SK-N-SH treated with all-trans-retinoic acid at 6 μM for 48 hours (cell line): ENCODE measurements around the gene STRBP.

Experiments
- ATAC-seq: fragments of 200-7000 bp; cut with Tn5 transposase; 3 replicates; pipeline ENCODE4 v1.9.1; 2020; ENCODE audit warnings: mild to moderate bottlenecking, moderate library complexity
- ARNTL ChIP-seq: fragments of 450-650 bp; formaldehyde crosslinking; IDR thresholded peaks from 2 replicates; pipeline ENCODE4 v1.5.0; 2020; ENCODE audit warnings: low read depth, mild to moderate bottlenecking, moderate library complexity, borderline replicate concordance
- BACH2 ChIP-seq: fragments of 250-450 bp; sonication (Bioruptor Pico); IDR thresholded peaks from 2 replicates; pipeline ENCODE4 v1.9.0; 2021; ENCODE audit warnings: mild to moderate bottlenecking, borderline replicate concordance
- CSDC2 ChIP-seq: fragments of 250-450 bp; sonication (Bioruptor Pico); IDR thresholded peaks from 2 replicates; pipeline ENCODE4 v1.5.0; 2020; ENCODE audit warnings: mild to moderate bottlenecking, moderate library complexity
- CSRNP3 ChIP-seq: fragments of 250-450 bp; sonication (Bioruptor Pico); IDR thresholded peaks from 2 replicates; pipeline ENCODE4 v1.5.1; 2021; ENCODE audit warnings: mild to moderate bottlenecking, moderate library complexity
- GLIS3 ChIP-seq: fragments of 250-450 bp; sonication (Bioruptor Pico); IDR thresholded peaks from 2 replicates; pipeline ENCODE4 v1.5.0; 2020; ENCODE audit warnings: mild to moderate bottlenecking, moderate library complexity
- ISL1 ChIP-seq: fragments of 250-450 bp; sonication (Bioruptor Pico); IDR thresholded peaks from 2 replicates; pipeline ENCODE4 v2.1.2; 2022; ENCODE audit warnings: mild to moderate bottlenecking, moderate library complexity
- OSR1 ChIP-seq: fragments of 250-450 bp; sonication (Bioruptor Pico); IDR thresholded peaks from 2 replicates; pipeline ENCODE4 v1.8.0; 2022; ENCODE audit warnings: moderate library complexity, mild to moderate bottlenecking, inconsistent platforms
- PATZ1 ChIP-seq: fragments of 250-450 bp; sonication (Bioruptor Pico); IDR thresholded peaks from 2 replicates; pipeline ENCODE4 v1.8.0; 2020; ENCODE audit warnings: mild to moderate bottlenecking, moderate library complexity, borderline replicate concordance
- PPARA ChIP-seq: fragments of 250-450 bp; sonication (Bioruptor Pico); IDR thresholded peaks from 2 replicates; pipeline ENCODE4 v1.5.0; 2020; ENCODE audit warnings: mild to moderate bottlenecking, borderline replicate concordance
- SNAI2 ChIP-seq: fragments of 250-450 bp; sonication (Bioruptor Pico); IDR thresholded peaks from 2 replicates; pipeline ENCODE4 v1.5.0; 2020; ENCODE audit warnings: mild to moderate bottlenecking, moderate library complexity
- TCF4 ChIP-seq: fragments of 250-450 bp; sonication (Bioruptor Pico); IDR thresholded peaks from 2 replicates; pipeline ENCODE4 v1.8.0; 2021; ENCODE audit warnings: mild to moderate bottlenecking, moderate library complexity, borderline replicate concordance
- TOX ChIP-seq: fragments of 250-450 bp; sonication (Bioruptor Pico); IDR thresholded peaks from 2 replicates; pipeline ENCODE4 v1.8.0; 2021; ENCODE audit warnings: mild to moderate bottlenecking, moderate library complexity, borderline replicate concordance
- ZC3H10 ChIP-seq: fragments of 250-450 bp; sonication (Bioruptor Pico); IDR thresholded peaks from 2 replicates; pipeline ENCODE4 v1.5.1; 2021; ENCODE audit warnings: mild to moderate bottlenecking, moderate library complexity
- ZFP3 ChIP-seq: fragments of 250-450 bp; sonication (Bioruptor Pico); IDR thresholded peaks from 2 replicates; pipeline ENCODE4 v1.5.0; 2020; ENCODE audit warnings: mild to moderate bottlenecking, moderate library complexity
- ZFP30 ChIP-seq: fragments of 450-650 bp; formaldehyde crosslinking; IDR thresholded peaks from 2 replicates; pipeline ENCODE4 v1.5.0; 2022; ENCODE audit warnings: mild to moderate bottlenecking, moderate library complexity
- ZNF565 ChIP-seq: fragments of 450-650 bp; formaldehyde crosslinking; conservative IDR thresholded peaks from 2 replicates; pipeline ENCODE4 v1.5.0; 2020; ENCODE audit warnings: low read depth, mild to moderate bottlenecking, moderate library complexity
- ZNF70 ChIP-seq: fragments of 450-650 bp; formaldehyde crosslinking; IDR thresholded peaks from 2 replicates; pipeline ENCODE4 v1.5.0; 2020; ENCODE audit warnings: mild to moderate bottlenecking, moderate library complexity
- ZNF8 ChIP-seq: fragments of 450-650 bp; formaldehyde crosslinking; IDR thresholded peaks from 2 replicates; pipeline ENCODE4 v1.5.0; 2020; ENCODE audit warnings: mild to moderate bottlenecking, moderate library complexity
- TF ChIP-seq, protein P1 (sequence below): fragments of 250-450 bp; sonication (Bioruptor Pico); IDR thresholded peaks from 2 replicates; pipeline ENCODE4 v1.5.0; 2020; ENCODE audit warnings: mild to moderate bottlenecking, moderate library complexity
- TF ChIP-seq, protein P2 (sequence below): fragments of 250-450 bp; sonication (Bioruptor Pico); IDR thresholded peaks from 2 replicates; pipeline ENCODE4 v1.5.1; 2020; ENCODE audit warnings: low read depth, mild to moderate bottlenecking, moderate library complexity

Gene STRBP

DNA sequence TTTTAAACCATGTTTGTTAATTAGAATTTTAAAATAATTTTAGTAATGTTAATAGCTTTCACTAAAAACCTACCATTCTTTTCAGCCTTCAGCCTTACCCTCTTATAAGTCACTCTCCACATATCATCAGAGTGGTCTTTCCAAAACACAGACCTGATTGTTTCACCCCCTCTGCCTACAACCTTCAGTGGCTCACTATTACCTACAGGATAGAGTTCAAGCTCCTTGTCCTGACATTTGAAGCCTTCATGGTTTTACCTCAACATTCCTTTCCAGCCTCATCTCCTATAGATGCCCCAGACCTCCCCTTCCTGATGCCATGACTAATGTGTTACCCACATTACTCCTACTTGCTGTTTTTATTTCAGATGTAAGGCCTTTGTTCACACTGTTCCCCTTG lies 27.8 kb upstream of the STRBP start:
- ATAC-seq: no peak
- TF ChIP-seq, protein P1, sequence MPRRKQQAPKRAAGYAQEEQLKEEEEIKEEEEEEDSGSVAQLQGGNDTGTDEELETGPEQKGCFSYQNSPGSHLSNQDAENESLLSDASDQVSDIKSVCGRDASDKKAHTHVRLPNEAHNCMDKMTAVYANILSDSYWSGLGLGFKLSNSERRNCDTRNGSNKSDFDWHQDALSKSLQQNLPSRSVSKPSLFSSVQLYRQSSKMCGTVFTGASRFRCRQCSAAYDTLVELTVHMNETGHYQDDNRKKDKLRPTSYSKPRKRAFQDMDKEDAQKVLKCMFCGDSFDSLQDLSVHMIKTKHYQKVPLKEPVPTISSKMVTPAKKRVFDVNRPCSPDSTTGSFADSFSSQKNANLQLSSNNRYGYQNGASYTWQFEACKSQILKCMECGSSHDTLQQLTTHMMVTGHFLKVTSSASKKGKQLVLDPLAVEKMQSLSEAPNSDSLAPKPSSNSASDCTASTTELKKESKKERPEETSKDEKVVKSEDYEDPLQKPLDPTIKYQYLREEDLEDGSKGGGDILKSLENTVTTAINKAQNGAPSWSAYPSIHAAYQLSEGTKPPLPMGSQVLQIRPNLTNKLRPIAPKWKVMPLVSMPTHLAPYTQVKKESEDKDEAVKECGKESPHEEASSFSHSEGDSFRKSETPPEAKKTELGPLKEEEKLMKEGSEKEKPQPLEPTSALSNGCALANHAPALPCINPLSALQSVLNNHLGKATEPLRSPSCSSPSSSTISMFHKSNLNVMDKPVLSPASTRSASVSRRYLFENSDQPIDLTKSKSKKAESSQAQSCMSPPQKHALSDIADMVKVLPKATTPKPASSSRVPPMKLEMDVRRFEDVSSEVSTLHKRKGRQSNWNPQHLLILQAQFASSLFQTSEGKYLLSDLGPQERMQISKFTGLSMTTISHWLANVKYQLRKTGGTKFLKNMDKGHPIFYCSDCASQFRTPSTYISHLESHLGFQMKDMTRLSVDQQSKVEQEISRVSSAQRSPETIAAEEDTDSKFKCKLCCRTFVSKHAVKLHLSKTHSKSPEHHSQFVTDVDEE (CRISPR knock-in tag): no peak
- TF ChIP-seq PPARA (CRISPR knock-in tag): no peak
- no peak for TF ChIP-seq TCF4 (CRISPR knock-in tag)
- no peak for TF ChIP-seq GLIS3
- TF ChIP-seq ZC3H10: no peak
- TF ChIP-seq, protein P2, sequence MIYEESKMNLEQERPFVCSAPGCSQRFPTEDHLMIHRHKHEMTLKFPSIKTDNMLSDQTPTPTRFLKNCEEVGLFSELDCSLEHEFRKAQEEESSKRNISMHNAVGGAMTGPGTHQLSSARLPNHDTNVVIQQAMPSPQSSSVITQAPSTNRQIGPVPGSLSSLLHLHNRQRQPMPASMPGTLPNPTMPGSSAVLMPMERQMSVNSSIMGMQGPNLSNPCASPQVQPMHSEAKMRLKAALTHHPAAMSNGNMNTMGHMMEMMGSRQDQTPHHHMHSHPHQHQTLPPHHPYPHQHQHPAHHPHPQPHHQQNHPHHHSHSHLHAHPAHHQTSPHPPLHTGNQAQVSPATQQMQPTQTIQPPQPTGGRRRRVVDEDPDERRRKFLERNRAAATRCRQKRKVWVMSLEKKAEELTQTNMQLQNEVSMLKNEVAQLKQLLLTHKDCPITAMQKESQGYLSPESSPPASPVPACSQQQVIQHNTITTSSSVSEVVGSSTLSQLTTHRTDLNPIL (CRISPR knock-in tag): no peak
- TF ChIP-seq PATZ1 (CRISPR knock-in tag): no peak
- no peak for TF ChIP-seq SNAI2 (CRISPR knock-in tag)
- TF ChIP-seq ISL1 (CRISPR knock-in tag): no peak
- TF ChIP-seq ZFP30 (CRISPR knock-in tag): no peak
- TF ChIP-seq TOX (CRISPR knock-in tag): no peak
- TF ChIP-seq ZNF70 (CRISPR knock-in tag): no peak
- TF ChIP-seq ZNF565 (CRISPR knock-in tag): no peak
- no peak for TF ChIP-seq ZNF8 (CRISPR knock-in tag)
- TF ChIP-seq, all 23 proteins: peak for 0

GRCh38 chr9:123291736-123292135 lies 23.4 kb upstream of the STRBP start:
- no peak for ATAC-seq
- no peak for TF ChIP-seq OSR1 (CRISPR knock-in tag)
- no peak for TF ChIP-seq TOX (CRISPR knock-in tag)
- no peak for TF ChIP-seq ZFP3 (CRISPR knock-in tag)

DNA sequence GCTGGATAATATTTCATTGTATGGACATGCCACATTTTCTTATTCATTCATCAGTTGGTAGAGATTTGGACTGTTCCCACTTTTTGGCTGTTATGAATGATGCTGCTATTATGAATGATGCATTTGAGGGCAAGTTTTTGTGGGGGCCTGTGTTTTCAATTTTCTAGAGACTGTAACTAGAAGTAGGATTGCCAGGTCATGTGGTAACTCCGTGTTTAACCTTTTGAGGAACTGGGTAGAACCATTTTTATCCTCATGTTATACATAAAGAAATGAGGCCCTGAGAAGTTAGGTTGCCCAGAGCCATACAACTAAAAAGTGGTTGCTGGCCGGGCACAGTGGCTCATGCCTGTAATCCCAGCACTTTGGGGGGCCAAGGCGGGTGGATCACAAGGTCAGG lies 22.4 kb upstream of the STRBP start:
- ATAC-seq: no peak
- TF ChIP-seq, protein P2 (CRISPR knock-in tag): no peak
- no peak for TF ChIP-seq ZFP3 (CRISPR knock-in tag)
- no peak for TF ChIP-seq BACH2 (CRISPR knock-in tag)
- no peak for TF ChIP-seq CSDC2 (CRISPR knock-in tag)
- TF ChIP-seq SNAI2 (CRISPR knock-in tag): no peak
- no peak for TF ChIP-seq ARNTL (CRISPR knock-in tag)
- no peak for TF ChIP-seq CSRNP3
- TF ChIP-seq PPARA (CRISPR knock-in tag): no peak
- TF ChIP-seq OSR1 (CRISPR knock-in tag): no peak
- TF ChIP-seq, protein P1 (CRISPR knock-in tag): no peak
